KMS-11 (cell line): Measurements from ENCODE around the gene ITGA11.

Experiments
- H2AFZ ChIP-seq: fragments of 200-600 bp; sonication (generic); 2 replicates; pipeline ENCODE4 v1.6.1; 2016; ENCODE audit warnings: antibody characterized with exemption, mixed run types, low read depth
- H3K27ac ChIP-seq: fragments of 200-600 bp; sonication (generic); 2 replicates; pipeline ENCODE4 v1.6.1; 2016; ENCODE audit warnings: mild to moderate bottlenecking, mixed run types
- H3K27me3 ChIP-seq: fragments of 200-600 bp; sonication (generic); 2 replicates; pipeline ENCODE4 v1.6.1; 2017; ENCODE audit warnings: mild to moderate bottlenecking, low read depth, mixed run types, moderate library complexity; ENCODE audit not compliant: insufficient read depth
- H3K36me3 ChIP-seq: fragments of 200-600 bp; sonication (generic); 2 replicates; pipeline ENCODE4 v1.6.1; 2017; ENCODE audit warnings: mild to moderate bottlenecking, mixed run types; ENCODE audit not compliant: insufficient read depth
- H3K4me1 ChIP-seq: fragments of 200-600 bp; sonication (generic); 2 replicates; pipeline ENCODE4 v1.6.1; 2016; ENCODE audit warnings: mild to moderate bottlenecking, low read depth, mixed run types; ENCODE audit not compliant: poor library complexity, severe bottlenecking
- H3K4me2 ChIP-seq: fragments of 200-600 bp; sonication (generic); 2 replicates; pipeline ENCODE4 v1.7.0; 2016; ENCODE audit warnings: mild to moderate bottlenecking, mixed run types
- H3K4me3 ChIP-seq: fragments of 200-600 bp; sonication (generic); IDR thresholded peaks from 2 replicates; pipeline ENCODE4 v1.6.1; 2017; ENCODE audit warnings: low read depth, low read length, mixed read lengths; ENCODE audit not compliant: insufficient read depth
- H3K79me2 ChIP-seq: fragments of 200-600 bp; sonication (generic); 2 replicates; pipeline ENCODE4 v1.6.1; 2016; ENCODE audit warnings: low read depth, mixed run types; ENCODE audit not compliant: insufficient read depth
- H3K9ac ChIP-seq: fragments of 200-600 bp; sonication (generic); 2 replicates; pipeline ENCODE4 v1.6.1; 2016; ENCODE audit warnings: mild to moderate bottlenecking, mixed run types
- H4K20me1 ChIP-seq: fragments of 200-600 bp; sonication (generic); 2 replicates; pipeline ENCODE4 v1.6.1; 2016; ENCODE audit warnings: mild to moderate bottlenecking, mixed run types; ENCODE audit not compliant: insufficient read depth
- TF ChIP-seq, protein P1 (sequence below): fragments of 200-600 bp; sonication (generic); conservative IDR thresholded peaks from 2 replicates; pipeline ENCODE4 v1.6.1; 2017; ENCODE audit warnings: low read depth, mild to moderate bottlenecking, antibody characterized with exemption, low read length, moderate library complexity, mixed read lengths

The ITGA11 gene

DNA sequence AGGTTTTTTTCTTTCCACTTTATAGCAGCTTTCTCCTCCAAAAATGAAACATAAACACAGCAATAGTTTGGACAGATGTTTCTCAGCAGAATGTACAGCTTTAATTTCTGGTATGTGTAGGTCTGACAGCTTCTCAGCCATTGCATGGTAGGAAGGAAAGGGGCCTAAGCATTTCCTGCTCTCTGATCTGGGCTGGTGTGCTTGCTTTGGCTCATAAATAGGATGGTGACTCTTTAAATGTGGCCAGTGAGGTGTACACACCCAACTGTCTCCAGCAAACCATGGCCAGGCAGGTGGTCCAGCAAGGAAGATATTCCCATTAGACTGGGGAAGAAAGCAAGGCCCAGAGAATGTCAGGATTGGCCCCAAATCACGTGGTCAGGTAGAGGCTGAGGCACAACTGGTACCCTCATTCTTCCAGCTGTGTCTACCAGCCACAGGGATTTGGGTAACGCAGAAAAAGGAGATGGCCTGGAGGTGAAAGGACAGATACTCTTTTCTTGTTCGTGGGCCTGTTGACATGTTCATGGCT lies 52.1 kb downstream of the ITGA11 start:
- Histone ChIP-seq H3K36me3 (no peaks in the 10 kb centered on the region), H3K4me1 (no peaks in the 10 kb centered on the region), H3K79me2 (no peaks in the 10 kb centered on the region), H3K4me3 (no peak overlapping the region), H4K20me1 (no peaks in the 10 kb centered on the region), H3K27me3 (no peaks in the 10 kb centered on the region), H2AFZ (no peak overlapping the region), H3K9ac (no peak overlapping the region), H3K4me2 (no peak overlapping the region), H3K27ac (no peak overlapping the region)
- TF ChIP-seq, protein P1, sequence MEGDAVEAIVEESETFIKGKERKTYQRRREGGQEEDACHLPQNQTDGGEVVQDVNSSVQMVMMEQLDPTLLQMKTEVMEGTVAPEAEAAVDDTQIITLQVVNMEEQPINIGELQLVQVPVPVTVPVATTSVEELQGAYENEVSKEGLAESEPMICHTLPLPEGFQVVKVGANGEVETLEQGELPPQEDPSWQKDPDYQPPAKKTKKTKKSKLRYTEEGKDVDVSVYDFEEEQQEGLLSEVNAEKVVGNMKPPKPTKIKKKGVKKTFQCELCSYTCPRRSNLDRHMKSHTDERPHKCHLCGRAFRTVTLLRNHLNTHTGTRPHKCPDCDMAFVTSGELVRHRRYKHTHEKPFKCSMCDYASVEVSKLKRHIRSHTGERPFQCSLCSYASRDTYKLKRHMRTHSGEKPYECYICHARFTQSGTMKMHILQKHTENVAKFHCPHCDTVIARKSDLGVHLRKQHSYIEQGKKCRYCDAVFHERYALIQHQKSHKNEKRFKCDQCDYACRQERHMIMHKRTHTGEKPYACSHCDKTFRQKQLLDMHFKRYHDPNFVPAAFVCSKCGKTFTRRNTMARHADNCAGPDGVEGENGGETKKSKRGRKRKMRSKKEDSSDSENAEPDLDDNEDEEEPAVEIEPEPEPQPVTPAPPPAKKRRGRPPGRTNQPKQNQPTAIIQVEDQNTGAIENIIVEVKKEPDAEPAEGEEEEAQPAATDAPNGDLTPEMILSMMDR, result no peak

DNA sequence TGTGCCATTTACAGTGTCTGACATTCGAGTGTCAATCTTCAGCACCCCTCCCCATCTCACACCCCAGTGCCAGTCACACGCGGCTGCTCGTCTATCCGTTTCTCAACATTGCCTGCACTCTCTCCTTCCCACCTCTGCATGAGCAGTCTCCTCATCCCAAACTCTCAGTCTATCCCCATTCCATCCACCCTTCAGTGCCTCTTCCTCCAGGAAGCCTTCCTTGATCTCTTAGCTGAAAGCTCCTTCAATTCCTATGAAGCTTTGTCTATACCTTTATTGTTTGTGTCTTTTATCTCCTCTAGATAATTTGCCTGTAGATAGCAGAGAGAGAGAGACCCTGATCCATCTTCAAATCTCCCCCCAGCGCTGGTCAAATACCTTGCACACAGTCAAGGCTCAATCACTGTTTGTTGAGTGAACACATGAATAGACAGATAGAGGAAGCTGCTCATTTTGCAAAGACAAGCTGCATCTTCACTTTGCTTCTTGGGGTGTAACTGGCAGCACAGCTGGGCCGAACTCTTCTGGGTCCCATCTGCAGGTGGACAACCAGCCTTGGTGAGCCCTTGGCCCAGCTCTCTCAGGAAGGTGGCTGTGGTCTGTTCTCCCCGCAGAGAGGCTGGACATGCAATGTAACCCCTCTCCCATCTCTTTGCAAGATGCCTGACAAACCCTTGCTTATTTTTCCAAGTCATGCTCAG lies 52.8 kb downstream of the ITGA11 start:
- TF ChIP-seq, protein P1, result no peak
- Histone ChIP-seq H3K4me3 (no peak overlapping the region), H3K9ac (no peak overlapping the region), H3K27me3 (no peaks in the 10 kb centered on the region), H3K4me1 (no peaks in the 10 kb centered on the region), H2AFZ (no peak overlapping the region), H3K27ac (no peak overlapping the region), H3K4me2 (no peak overlapping the region), H4K20me1 (no peaks in the 10 kb centered on the region), H3K79me2 (no peaks in the 10 kb centered on the region), H3K36me3 (no peaks in the 10 kb centered on the region)

DNA sequence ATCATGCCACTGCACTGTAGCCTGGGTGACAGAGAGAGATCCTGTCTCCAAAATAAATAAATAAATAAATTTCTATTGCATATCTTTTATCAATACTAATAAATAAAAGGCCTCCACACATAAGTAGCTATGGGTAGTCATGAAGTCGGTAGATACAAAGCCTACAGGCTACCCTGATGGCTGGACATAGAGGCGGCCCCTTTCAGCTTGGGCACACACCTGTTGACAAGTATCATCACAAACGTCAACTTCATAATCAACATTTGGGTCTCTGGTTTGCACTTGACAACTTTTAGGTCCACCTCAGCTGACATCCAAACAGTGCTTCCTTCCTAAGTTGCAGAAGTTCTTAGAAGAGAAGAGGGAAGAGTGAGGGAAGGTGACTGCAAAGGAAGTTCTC lies 53.4 kb downstream of the ITGA11 start:
- Histone ChIP-seq H3K27me3 (no peaks in the 10 kb centered on the region), H3K79me2 (no peaks in the 10 kb centered on the region), H3K4me2 (no peak overlapping the region), H2AFZ (no peak overlapping the region), H4K20me1 (no peaks in the 10 kb centered on the region), H3K4me3 (no peak overlapping the region), H3K9ac (no peak overlapping the region), H3K27ac (no peak overlapping the region), H3K36me3 (no peaks in the 10 kb centered on the region), H3K4me1 (no peaks in the 10 kb centered on the region)
- TF ChIP-seq, protein P1, result no peak

DNA sequence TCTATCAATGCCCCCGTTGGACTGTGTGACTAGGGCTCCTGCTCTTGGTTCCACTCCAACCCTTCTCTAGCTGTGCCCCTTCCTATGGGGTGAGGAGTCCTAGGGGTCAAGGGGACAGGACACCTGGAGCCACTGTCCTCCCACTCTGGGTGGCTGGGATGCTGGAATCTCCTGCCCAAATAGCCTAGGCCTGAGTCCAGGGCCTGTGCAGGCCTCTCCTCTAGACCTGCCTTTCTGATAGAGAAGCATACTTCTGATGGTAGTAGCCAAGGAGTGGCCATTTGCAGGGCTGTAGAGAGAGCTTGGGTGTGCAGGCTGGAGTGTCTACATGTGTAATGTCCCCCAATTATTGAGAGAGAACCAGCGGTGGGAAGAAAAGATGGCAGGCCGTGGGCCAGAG lies 54.2 kb downstream of the ITGA11 start:
- H3K4me1 ChIP-seq, result no peaks in the 10 kb centered on the region
- no peaks in the 10 kb centered on the region for H4K20me1 ChIP-seq
- no peaks in the 10 kb centered on the region for H3K27me3 ChIP-seq
- no peak overlapping the region for H3K9ac ChIP-seq
- TF ChIP-seq, protein P1, result no peak
- no peak overlapping the region for H3K4me2 ChIP-seq
- no peak overlapping the region for H2AFZ ChIP-seq
- no peak overlapping the region for H3K4me3 ChIP-seq
- H3K79me2 ChIP-seq, result no peaks in the 10 kb centered on the region
- H3K36me3 ChIP-seq, result no peaks in the 10 kb centered on the region
- no peak overlapping the region for H3K27ac ChIP-seq
